ENCODE results near the gene TSPO2. TPM values are rescaled to one million over a fixed set of nuclear protein-coding genes. Genes with fewer than 3 reads are reported as not detected.

TSPO2 gene
- polyA plus RNA-seq, 3 donors, result not detected

- Mint-ChIP-seq H3K27me3 (ENCODE audit: low read depth in 3 of 3) (no peaks in the 10 kb centered on the region), H3K9me3 (no peaks in the 10 kb centered on the region), H3K4me1 (peaks cover 9% of the 10 kb centered on the region), H3K4me3 (no peak overlapping the region), H3K27ac (no peak overlapping the region), H3K36me3 (peaks cover 76 to 86% of the 10 kb centered on the region in 2 donors)
- Histone ChIP-seq H3K27ac (ENCODE audit: low read depth in 1 of 2, low read length in 2 of 2) (no peak overlapping the region), H3K4me1 (ENCODE audit: control insufficient read depth in 1 of 2, insufficient read depth in 2 of 2, low read length in 2 of 2) (peaks cover 8 to 9% of the 10 kb centered on the region in 2 donors), H4K20me1 (ENCODE audit: insufficient read depth, low read length) (peaks cover 39% of the 10 kb centered on the region), H3K36me3 (replicated peaks in 1 of 2; ENCODE audit: control insufficient read depth in 1 of 2, insufficient read depth in 2 of 2, low read length in 2 of 2) (peaks cover 82 to 100% of the 10 kb centered on the region in 2 donors), H3K4me3 (replicated peaks in 1 of 3; ENCODE audit: low read depth in 2 of 3, low read length in 3 of 3) (no peak overlapping the region), H3K9ac (ENCODE audit: insufficient read depth, low read length, poor library complexity, severe bottlenecking) (no peak overlapping the region), H3K79me2 (ENCODE audit: insufficient read depth, low read length) (peaks cover 55% of the 10 kb centered on the region), H3K27me3 (ENCODE audit: control insufficient read depth in 2 of 2, insufficient read depth in 2 of 2, low read length in 2 of 2) (no peaks in the 10 kb centered on the region), H2AFZ (ENCODE audit: insufficient read depth, low read depth, low read length, poor library complexity, severe bottlenecking) (no peak overlapping the region), H3K9me3 (replicated peaks in 1 of 2; ENCODE audit: control insufficient read depth in 1 of 2, insufficient read depth in 1 of 2, low read length in 2 of 2) (no peaks in the 10 kb centered on the region), H3K4me2 (replicated peaks; ENCODE audit: extremely low read depth, low read length, poor library complexity, severe bottlenecking) (no peak overlapping the region)
- TF ChIP-seq CTCF (IDR thresholded peaks at IDR 0.05), result no peak
- DNase-seq, result no peak
- intact Hi-C loops (cut with micrococcal nuclease), result no loop called here
Measured at GRCh38 chr6:41083072-41083471, 40.8 kb downstream of the TSPO2 start.

- H3K9me3 Mint-ChIP-seq, result no peaks in the 10 kb centered on the region
- intact Hi-C loops (cut with micrococcal nuclease), result no loop called here
- no peaks in the 10 kb centered on the region for H3K27me3 ChIP-seq (ENCODE audit: control insufficient read depth in 2 of 2, insufficient read depth in 2 of 2, low read length in 2 of 2)
- no peak for TF ChIP-seq CTCF (IDR thresholded peaks at IDR 0.05)
- H3K4me3 ChIP-seq (replicated peaks in 1 of 3; ENCODE audit: low read depth in 2 of 3, low read length in 3 of 3), result no peak overlapping the region
- no peaks in the 10 kb centered on the region for H3K9me3 ChIP-seq (replicated peaks in 1 of 2; ENCODE audit: control insufficient read depth in 1 of 2, insufficient read depth in 1 of 2, low read length in 2 of 2)
- H3K4me2 ChIP-seq (replicated peaks; ENCODE audit: extremely low read depth, low read length, poor library complexity, severe bottlenecking), result no peak overlapping the region
- H3K4me1 Mint-ChIP-seq, result peaks cover 7% of the 10 kb centered on the region
- H4K20me1 ChIP-seq (ENCODE audit: insufficient read depth, low read length), result peaks cover 29% of the 10 kb centered on the region
- H3K36me3 Mint-ChIP-seq, result peaks cover 78 to 91% of the 10 kb centered on the region in 2 donors
- no peak for DNase-seq
- no peak overlapping the region for H3K9ac ChIP-seq (ENCODE audit: insufficient read depth, low read length, poor library complexity, severe bottlenecking)
- H3K4me3 Mint-ChIP-seq, result no peak overlapping the region
- peaks cover 35% of the 10 kb centered on the region for H3K79me2 ChIP-seq (ENCODE audit: insufficient read depth, low read length)
- H3K4me1 ChIP-seq (ENCODE audit: control insufficient read depth in 1 of 2, insufficient read depth in 2 of 2, low read length in 2 of 2), result peaks cover 5% of the 10 kb centered on the region in 2 donors
- no peak overlapping the region for H3K27ac Mint-ChIP-seq
- H2AFZ ChIP-seq (ENCODE audit: insufficient read depth, low read depth, low read length, poor library complexity, severe bottlenecking), result no peak overlapping the region
- peaks cover 83 to 98% of the 10 kb centered on the region in 2 donors for H3K36me3 ChIP-seq (replicated peaks in 1 of 2; ENCODE audit: control insufficient read depth in 1 of 2, insufficient read depth in 2 of 2, low read length in 2 of 2)
- no peaks in the 10 kb centered on the region for H3K27me3 Mint-ChIP-seq (ENCODE audit: low read depth in 3 of 3)
- H3K27ac ChIP-seq (ENCODE audit: low read depth in 1 of 2, low read length in 2 of 2), result no peak overlapping the region
Measured at GRCh38 chr6:41085182-41085581, 42.9 kb downstream of the TSPO2 start.
